ENCODE results near the gene CRISP3.
"Not testable (repeated sequence)": the region's sequence is repeated elsewhere in the genome, so short reads cannot be mapped to it uniquely, and the experiment has no call there.

CRISP3 gene

GRCh38 chr6:49723917-49724316 lies 20.3 kb downstream of the CRISP3 start:
- ATAC-seq, H3K4me1 Mint-ChIP-seq, H3K4me3 Mint-ChIP-seq, H3K9me3 Mint-ChIP-seq, H3K27ac Mint-ChIP-seq, H3K27me3 Mint-ChIP-seq, DNase-seq: not testable (repeated sequence)

- ATAC-seq (no peak), DNase-seq (no peak)
- no peak overlapping the region for H3K4me3 Mint-ChIP-seq
- no peaks in the 10 kb centered on the region for H3K4me1 Mint-ChIP-seq
- H3K27ac Mint-ChIP-seq: no peak overlapping the region
- H3K9me3 Mint-ChIP-seq: peaks cover 0 to 8% of the 10 kb centered on the region in 2 donors
- H3K27me3 Mint-ChIP-seq: no peaks in the 10 kb centered on the region
Observed at GRCh38 chr6:49721297-49721696, 22.9 kb downstream of the CRISP3 start.

GRCh38 chr6:49720372-49720771 lies 23.8 kb downstream of the CRISP3 start:
- Mint-ChIP-seq H3K27me3 (no peaks in the 10 kb centered on the region), H3K9me3 (peaks cover 0 to 16% of the 10 kb centered on the region in 2 donors), H3K4me1 (no peaks in the 10 kb centered on the region), H3K27ac (no peak overlapping the region), H3K4me3 (no peak overlapping the region)
- DNase-seq (no peak), ATAC-seq (no peak)

- ATAC-seq (no peak), DNase-seq (no peak)
- H3K27ac Mint-ChIP-seq: no peak within 1 kb of the TSS
- no peaks in the 10 kb centered on the region for H3K4me1 Mint-ChIP-seq
- no peak within 1 kb of the TSS for H3K4me3 Mint-ChIP-seq
- H3K9me3 Mint-ChIP-seq: peaks cover 0 to 26% of the 10 kb centered on the region in 2 donors
- no peaks in the 10 kb centered on the region for H3K27me3 Mint-ChIP-seq
Observed at GRCh38 chr6:49713346-49713745, 30.8 kb downstream of the CRISP3 start, which contains the start of gene CRISP2. TSS of gene CRISP2 (minus strand) at chr6:49713543. CDS start at chr6:49709196, 4,347 bp downstream.

- DNase-seq: no peak
- Mint-ChIP-seq H3K27me3 (no peaks in the 10 kb centered on the region), H3K27ac (no peak overlapping the region), H3K4me1 (no peaks in the 10 kb centered on the region), H3K4me3 (no peak overlapping the region), H3K9me3 (peaks cover 9 to 21% of the 10 kb centered on the region in 2 donors)
- ATAC-seq: no peak
Observed at GRCh38 chr6:49698478-49698877, 45.7 kb downstream of the CRISP3 start.

- no peak for DNase-seq
- Mint-ChIP-seq H3K9me3 (peaks cover 6 to 15% of the 10 kb centered on the region in 2 donors), H3K27ac (no peak overlapping the region), H3K27me3 (no peaks in the 10 kb centered on the region), H3K4me1 (no peaks in the 10 kb centered on the region), H3K4me3 (no peak overlapping the region)
- no peak for ATAC-seq
Observed at GRCh38 chr6:49693512-49693911, 50.7 kb downstream of the CRISP3 start.

GRCh38 chr6:49692534-49692933 lies 51.7 kb downstream of the CRISP3 start:
- Mint-ChIP-seq H3K27ac (no peak overlapping the region), H3K27me3 (no peaks in the 10 kb centered on the region), H3K4me1 (no peaks in the 10 kb centered on the region), H3K4me3 (no peak overlapping the region), H3K9me3 (peaks cover 6 to 15% of the 10 kb centered on the region in 2 donors)
- no peak for DNase-seq
- no peak for ATAC-seq
